Cardiac fibroblast (primary cell): ENCODE measurements around the gene RIPK1.

Experiments used
- DNase-seq, 2 donors: peaks; one replicate each; pipeline versions ENCODE4 v3.0.0 to v3.0.0-alpha.2; 2010; ENCODE audit warnings: low read depth in 2 of 2
- H3K4me3 ChIP-seq, 2 donors: replicated peaks in 1 of 2; 1 replicate in 1 of 2; 2 replicates in 1 of 2; pipeline ENCODE4 v1.5.1; 2011; ENCODE audit warnings: low read depth in 2 of 2, low read length in 2 of 2, mild to moderate bottlenecking in 2 of 2, moderate library complexity in 1 of 2
- CTCF ChIP-seq: IDR thresholded peaks from one replicate; pipeline ENCODE4 v1.5.1; 2011; ENCODE audit warnings: low read depth, mild to moderate bottlenecking, low read length, inconsistent platforms

The RIPK1 gene

GRCh38 chr6:3085074-3085473 is 16.8 kb downstream of the RIPK1 start:
- H3K4me3 ChIP-seq = no peak overlapping the region
- no peak for TF ChIP-seq CTCF
- DNase-seq = peak; percentile 29 to 51

GRCh38 chr6:3086282-3086946 is 18.1 kb downstream of the RIPK1 start:
- no peak for DNase-seq
- no peak overlapping the region for H3K4me3 ChIP-seq
- TF ChIP-seq CTCF = no peak

- no peak for TF ChIP-seq CTCF
- peak; percentile 11 to 21 for DNase-seq
- H3K4me3 ChIP-seq = no peak overlapping the region
Observed at GRCh38 chr6:3088446-3088845, 20.2 kb downstream of the RIPK1 start.

- H3K4me3 ChIP-seq = no peak overlapping the region
- no peak for TF ChIP-seq CTCF
- peak in 1 of 2 donors; percentile 32 for DNase-seq
Observed at GRCh38 chr6:3088968-3089367, 20.7 kb downstream of the RIPK1 start.

GRCh38 chr6:3090013-3090412 is 21.7 kb downstream of the RIPK1 start:
- no peak for TF ChIP-seq CTCF
- no peak overlapping the region for H3K4me3 ChIP-seq
- DNase-seq = no peak

- no peak for TF ChIP-seq CTCF
- H3K4me3 ChIP-seq = no peak overlapping the region
- DNase-seq = no peak
Observed at GRCh38 chr6:3094815-3095214, 26.5 kb downstream of the RIPK1 start.

- DNase-seq = no peak
- TF ChIP-seq CTCF = no peak
- no peak overlapping the region for H3K4me3 ChIP-seq
Observed at GRCh38 chr6:3102875-3103274, 34.6 kb downstream of the RIPK1 start.
